ENCODE results near the gene AKR1B15. TPM values are rescaled to one million over a fixed set of nuclear protein-coding genes. Genes with fewer than 3 reads are reported as not detected.

The AKR1B15 gene
- total RNA-seq, 4 donors from 2014 or later, result 1.9 TPM; not detected in 3

- no peaks in the 10 kb centered on the region for H3K27me3 ChIP-seq
- H3K4me1 ChIP-seq, result no peaks in the 10 kb centered on the region
- H3K36me3 ChIP-seq, result no peaks in the 10 kb centered on the region
- H3K27ac ChIP-seq, result no peak overlapping the region
- DNase-seq, result no peak
- TF ChIP-seq CTCF (IDR thresholded peaks at IDR 0.05) (no peak), POLR2A (IDR thresholded peaks at IDR 0.05) (no peak)
- H3K4me3 ChIP-seq, result no peak overlapping the region
- no peaks in the 10 kb centered on the region for H3K9me3 ChIP-seq
Measured at GRCh38 chr7:134601459-134601858, 52.5 kb downstream of the AKR1B15 start.

DNA sequence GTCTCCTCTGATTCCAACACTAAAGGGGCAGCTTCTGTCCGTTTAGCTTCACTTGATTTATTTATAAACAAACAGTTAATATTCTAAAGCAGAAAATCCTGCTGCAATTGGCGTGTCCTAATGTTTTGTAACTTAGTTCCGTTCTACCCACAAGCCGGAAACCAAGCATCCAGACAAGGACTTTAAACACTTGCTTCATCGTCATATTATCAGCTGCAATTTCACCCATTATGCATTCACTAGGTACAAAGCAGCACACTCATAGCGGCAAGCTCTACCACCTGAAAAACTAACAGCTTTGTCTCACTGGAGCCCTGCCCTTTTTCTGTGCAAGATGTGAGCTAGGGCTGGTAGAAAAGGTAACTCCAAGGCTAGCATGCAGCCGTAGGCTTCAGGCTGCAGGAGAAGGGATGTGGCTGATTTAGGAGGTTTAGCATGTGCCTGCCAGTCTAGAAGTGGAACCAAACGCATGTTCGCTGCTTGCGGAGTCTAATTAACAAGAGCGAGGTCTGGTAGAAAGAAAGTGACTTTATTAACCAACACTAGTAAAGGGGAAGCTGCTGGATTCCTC lies 54.1 kb downstream of the AKR1B15 start:
- TF ChIP-seq CTCF (IDR thresholded peaks at IDR 0.05) (no peak), POLR2A (IDR thresholded peaks at IDR 0.05) (no peak)
- Histone ChIP-seq H3K27ac (peak overlapping the region in 2 of 4 donors; percentile 2 to 54), H3K4me1 (no peaks in the 10 kb centered on the region), H3K9me3 (no peaks in the 10 kb centered on the region), H3K27me3 (no peaks in the 10 kb centered on the region), H3K36me3 (no peaks in the 10 kb centered on the region), H3K4me3 (peak overlapping the region in 2 of 4 donors; percentile 10 to 23)
- peak in 1 of 3 donors; percentile 50 for DNase-seq

- TF ChIP-seq CTCF (IDR thresholded peaks at IDR 0.05), result peak; percentile 40 to 92 (median 82)
- no peak for TF ChIP-seq POLR2A (IDR thresholded peaks at IDR 0.05)
- Histone ChIP-seq H3K9me3 (no peaks in the 10 kb centered on the region), H3K36me3 (no peaks in the 10 kb centered on the region), H3K27ac (no peak overlapping the region), H3K27me3 (no peaks in the 10 kb centered on the region), H3K4me1 (no peaks in the 10 kb centered on the region), H3K4me3 (no peak overlapping the region)
- DNase-seq, result peak; percentile 51 to 85 (median 56)
Measured at GRCh38 chr7:134605978-134606923, 57.3 kb downstream of the AKR1B15 start.

- no peak for DNase-seq
- TF ChIP-seq CTCF (IDR thresholded peaks at IDR 0.05) (no peak), POLR2A (IDR thresholded peaks at IDR 0.05) (no peak)
- H3K36me3 ChIP-seq, result no peaks in the 10 kb centered on the region
- H3K27me3 ChIP-seq, result no peaks in the 10 kb centered on the region
- H3K27ac ChIP-seq, result no peak overlapping the region
- no peak overlapping the region for H3K4me3 ChIP-seq
- H3K4me1 ChIP-seq, result no peaks in the 10 kb centered on the region
- H3K9me3 ChIP-seq, result no peaks in the 10 kb centered on the region
Measured at GRCh38 chr7:134611611-134612151, 62.8 kb downstream of the AKR1B15 start.

DNA sequence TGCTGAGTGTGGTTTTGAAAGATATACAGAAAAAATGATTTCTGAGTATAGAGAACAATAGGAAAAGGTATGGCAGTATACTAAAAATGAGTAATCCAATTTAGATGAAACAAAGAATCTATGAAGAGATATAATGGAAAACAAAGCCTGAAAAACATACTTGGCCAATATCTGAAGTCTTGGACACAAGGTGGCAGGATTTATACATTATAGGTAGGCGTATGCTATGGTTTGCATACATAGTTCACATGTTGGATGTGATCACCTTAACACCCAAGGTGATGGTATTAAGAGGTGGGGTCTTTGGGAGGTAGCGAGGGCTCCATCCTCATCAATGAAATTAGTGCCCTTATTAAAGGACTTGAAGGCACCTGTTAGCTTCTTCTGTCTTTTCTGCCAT lies 63.3 kb downstream of the AKR1B15 start:
- no peak overlapping the region for H3K4me3 ChIP-seq
- no peaks in the 10 kb centered on the region for H3K4me1 ChIP-seq
- no peak for TF ChIP-seq POLR2A (IDR thresholded peaks at IDR 0.05)
- TF ChIP-seq CTCF (IDR thresholded peaks at IDR 0.05), result peak in 3 of 6 experiments; percentile 12 to 28 (median 12)
- H3K36me3 ChIP-seq, result no peaks in the 10 kb centered on the region
- no peak for DNase-seq
- no peaks in the 10 kb centered on the region for H3K27me3 ChIP-seq
- no peaks in the 10 kb centered on the region for H3K9me3 ChIP-seq
- no peak overlapping the region for H3K27ac ChIP-seq

All from Peyer's patch (tissue), 4 donors.